ENCODE data around the gene TMEM131L.
A peak's percentile ranks its signal among the peaks of the same experiment; 100 is the strongest.
"Not testable (repeated sequence)": the region's sequence is repeated elsewhere in the genome, so short reads cannot be mapped to it uniquely, and the experiment has no call there.

The TMEM131L gene

GRCh38 chr4:153553819-153554170 is 87.6 kb downstream of the TMEM131L start:
- peak overlapping the region; percentile 61 for H3K27ac ChIP-seq (ENCODE audit: low read depth, low read length)
- peaks cover 2% of the 10 kb centered on the region for H3K36me3 ChIP-seq (ENCODE audit: control insufficient read depth, insufficient read depth, low read length)
- peaks cover 20% of the 10 kb centered on the region for H3K4me1 ChIP-seq (ENCODE audit: control insufficient read depth, insufficient read depth, low read length)
- no peaks in the 10 kb centered on the region for H3K27me3 ChIP-seq (ENCODE audit: control insufficient read depth, insufficient read depth, low read length)
- H3K9ac ChIP-seq (ENCODE audit: low read length), result no peak overlapping the region
- H3K4me3 ChIP-seq (ENCODE audit: low read length), result no peak overlapping the region

- no peak overlapping the region for H3K4me3 ChIP-seq (ENCODE audit: low read length)
- peaks cover 20% of the 10 kb centered on the region for H3K4me1 ChIP-seq (ENCODE audit: control insufficient read depth, insufficient read depth, low read length)
- H3K36me3 ChIP-seq (ENCODE audit: control insufficient read depth, insufficient read depth, low read length), result peaks cover 3% of the 10 kb centered on the region
- no peaks in the 10 kb centered on the region for H3K27me3 ChIP-seq (ENCODE audit: control insufficient read depth, insufficient read depth, low read length)
- no peak overlapping the region for H3K27ac ChIP-seq (ENCODE audit: low read depth, low read length)
- H3K9ac ChIP-seq (ENCODE audit: low read length), result no peak overlapping the region
Measured at GRCh38 chr4:153555730-153556434, 89.7 kb downstream of the TMEM131L start.

GRCh38 chr4:153556435-153556815 is 90.3 kb downstream of the TMEM131L start:
- Histone ChIP-seq H3K4me1 (ENCODE audit: control insufficient read depth, insufficient read depth, low read length) (peaks cover 20% of the 10 kb centered on the region), H3K36me3 (ENCODE audit: control insufficient read depth, insufficient read depth, low read length) (peaks cover 5% of the 10 kb centered on the region), H3K9ac (ENCODE audit: low read length) (no peak overlapping the region), H3K4me3 (ENCODE audit: low read length) (no peak overlapping the region), H3K27me3 (ENCODE audit: control insufficient read depth, insufficient read depth, low read length) (no peaks in the 10 kb centered on the region), H3K27ac (ENCODE audit: low read depth, low read length) (no peak overlapping the region)

GRCh38 chr4:153560908-153561307 is 94.7 kb downstream of the TMEM131L start:
- Histone ChIP-seq H3K9ac (ENCODE audit: low read length) (no peak overlapping the region), H3K4me3 (ENCODE audit: low read length) (no peak overlapping the region), H3K27ac (ENCODE audit: low read depth, low read length) (no peak overlapping the region), H3K27me3 (ENCODE audit: control insufficient read depth, insufficient read depth, low read length) (no peaks in the 10 kb centered on the region), H3K36me3 (ENCODE audit: control insufficient read depth, insufficient read depth, low read length) (peaks cover 5% of the 10 kb centered on the region), H3K4me1 (ENCODE audit: control insufficient read depth, insufficient read depth, low read length) (no peaks in the 10 kb centered on the region)

GRCh38 chr4:153564630-153565525 is 98.7 kb downstream of the TMEM131L start:
- Histone ChIP-seq H3K27ac (ENCODE audit: low read depth, low read length) (no peak overlapping the region), H3K27me3 (ENCODE audit: control insufficient read depth, insufficient read depth, low read length) (no peaks in the 10 kb centered on the region), H3K4me3 (ENCODE audit: low read length) (no peak overlapping the region), H3K9ac (ENCODE audit: low read length) (no peak overlapping the region), H3K4me1 (ENCODE audit: control insufficient read depth, insufficient read depth, low read length) (no peaks in the 10 kb centered on the region), H3K36me3 (ENCODE audit: control insufficient read depth, insufficient read depth, low read length) (peaks cover 3% of the 10 kb centered on the region)

- Histone ChIP-seq H3K36me3 (ENCODE audit: control insufficient read depth, insufficient read depth, low read length) (no peaks in the 10 kb centered on the region), H3K9ac (ENCODE audit: low read length) (no peak overlapping the region)
Measured at GRCh38 chr4:153566631-153567150, 100.5 kb downstream of the TMEM131L start.

GRCh38 chr4:153567660-153568059 is 101.5 kb downstream of the TMEM131L start:
- not testable (repeated sequence) for H3K27me3 ChIP-seq (ENCODE audit: control insufficient read depth, insufficient read depth, low read length); H3K27ac ChIP-seq (ENCODE audit: low read depth, low read length); H3K4me3 ChIP-seq (ENCODE audit: low read length); H3K4me1 ChIP-seq (ENCODE audit: control insufficient read depth, insufficient read depth, low read length); H3K9ac ChIP-seq (ENCODE audit: low read length); H3K36me3 ChIP-seq (ENCODE audit: control insufficient read depth, insufficient read depth, low read length)

More at GRCh38 chr4:153566631-153567150, 100.5 kb downstream of the TMEM131L start:
- no peak overlapping the region for H3K27ac ChIP-seq (ENCODE audit: low read depth, low read length)
- no peaks in the 10 kb centered on the region for H3K4me1 ChIP-seq (ENCODE audit: control insufficient read depth, insufficient read depth, low read length)
- no peak overlapping the region for H3K4me3 ChIP-seq (ENCODE audit: low read length)
- no peaks in the 10 kb centered on the region for H3K27me3 ChIP-seq (ENCODE audit: control insufficient read depth, insufficient read depth, low read length)

GRCh38 chr4:153570228-153570973 is 104.2 kb downstream of the TMEM131L start:
- Histone ChIP-seq H3K27ac (ENCODE audit: low read depth, low read length) (no peak overlapping the region), H3K27me3 (ENCODE audit: control insufficient read depth, insufficient read depth, low read length) (no peaks in the 10 kb centered on the region), H3K4me3 (ENCODE audit: low read length) (no peak overlapping the region), H3K36me3 (ENCODE audit: control insufficient read depth, insufficient read depth, low read length) (no peaks in the 10 kb centered on the region), H3K9ac (ENCODE audit: low read length) (no peak overlapping the region), H3K4me1 (ENCODE audit: control insufficient read depth, insufficient read depth, low read length) (peaks cover 10% of the 10 kb centered on the region)

GRCh38 chr4:153571006-153571545 is 104.9 kb downstream of the TMEM131L start:
- Histone ChIP-seq H3K27ac (ENCODE audit: low read depth, low read length) (no peak overlapping the region), H3K4me3 (ENCODE audit: low read length) (no peak overlapping the region), H3K36me3 (ENCODE audit: control insufficient read depth, insufficient read depth, low read length) (no peaks in the 10 kb centered on the region), H3K9ac (ENCODE audit: low read length) (no peak overlapping the region), H3K4me1 (ENCODE audit: control insufficient read depth, insufficient read depth, low read length) (peaks cover 10% of the 10 kb centered on the region), H3K27me3 (ENCODE audit: control insufficient read depth, insufficient read depth, low read length) (no peaks in the 10 kb centered on the region)

GRCh38 chr4:153572609-153573008 is 106.4 kb downstream of the TMEM131L start:
- Histone ChIP-seq H3K9ac (ENCODE audit: low read length) (no peak overlapping the region), H3K27ac (ENCODE audit: low read depth, low read length) (no peak overlapping the region), H3K27me3 (ENCODE audit: control insufficient read depth, insufficient read depth, low read length) (no peaks in the 10 kb centered on the region), H3K36me3 (ENCODE audit: control insufficient read depth, insufficient read depth, low read length) (no peaks in the 10 kb centered on the region), H3K4me1 (ENCODE audit: control insufficient read depth, insufficient read depth, low read length) (peaks cover 10% of the 10 kb centered on the region), H3K4me3 (ENCODE audit: low read length) (no peak overlapping the region)

GRCh38 chr4:153573221-153573620 is 107.1 kb downstream of the TMEM131L start:
- Histone ChIP-seq H3K27ac (ENCODE audit: low read depth, low read length) (no peak overlapping the region), H3K4me3 (ENCODE audit: low read length) (no peak overlapping the region), H3K27me3 (ENCODE audit: control insufficient read depth, insufficient read depth, low read length) (no peaks in the 10 kb centered on the region), H3K9ac (ENCODE audit: low read length) (no peak overlapping the region), H3K36me3 (ENCODE audit: control insufficient read depth, insufficient read depth, low read length) (no peaks in the 10 kb centered on the region), H3K4me1 (ENCODE audit: control insufficient read depth, insufficient read depth, low read length) (peaks cover 10% of the 10 kb centered on the region)

Data from rectal smooth muscle tissue (tissue), 1 donor.